ENCODE results near the gene GLT1D1.

Gene GLT1D1

GRCh38 chr12:128982933-128983332 is 129.7 kb downstream of the GLT1D1 start:
- TF ChIP-seq USF1 (IDR thresholded peaks at IDR 0.05) (no peak), ZBTB7A (IDR thresholded peaks at IDR 0.05; ENCODE audit: low read depth) (no peak), TAF1 (IDR thresholded peaks at IDR 0.05; ENCODE audit: low read depth) (no peak), YY1 (IDR thresholded peaks at IDR 0.05; ENCODE audit: low read depth) (no peak), CEBPB (IDR thresholded peaks at IDR 0.05) (no peak), NFIC (IDR thresholded peaks at IDR 0.05) (no peak), CREB1 (IDR thresholded peaks at IDR 0.05; ENCODE audit: low read depth) (no peak), REST (IDR thresholded peaks at IDR 0.05; ENCODE audit: low read depth) (no peak), EGR1 (IDR thresholded peaks at IDR 0.05) (no peak), TCF12 (IDR thresholded peaks at IDR 0.05; ENCODE audit: low read depth) (no peak), RAD21 (IDR thresholded peaks at IDR 0.05; ENCODE audit: low read depth) (no peak), FOXM1 (IDR thresholded peaks at IDR 0.05; ENCODE audit: borderline replicate concordance, low read depth) (no peak), TEAD4 (IDR thresholded peaks at IDR 0.05) (no peak), EP300 (IDR thresholded peaks at IDR 0.05; ENCODE audit: borderline replicate concordance) (no peak)
- TF ChIP-seq, protein P1, sequence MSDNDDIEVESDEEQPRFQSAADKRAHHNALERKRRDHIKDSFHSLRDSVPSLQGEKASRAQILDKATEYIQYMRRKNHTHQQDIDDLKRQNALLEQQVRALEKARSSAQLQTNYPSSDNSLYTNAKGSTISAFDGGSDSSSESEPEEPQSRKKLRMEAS (IDR thresholded peaks at IDR 0.05): no peak

DNA sequence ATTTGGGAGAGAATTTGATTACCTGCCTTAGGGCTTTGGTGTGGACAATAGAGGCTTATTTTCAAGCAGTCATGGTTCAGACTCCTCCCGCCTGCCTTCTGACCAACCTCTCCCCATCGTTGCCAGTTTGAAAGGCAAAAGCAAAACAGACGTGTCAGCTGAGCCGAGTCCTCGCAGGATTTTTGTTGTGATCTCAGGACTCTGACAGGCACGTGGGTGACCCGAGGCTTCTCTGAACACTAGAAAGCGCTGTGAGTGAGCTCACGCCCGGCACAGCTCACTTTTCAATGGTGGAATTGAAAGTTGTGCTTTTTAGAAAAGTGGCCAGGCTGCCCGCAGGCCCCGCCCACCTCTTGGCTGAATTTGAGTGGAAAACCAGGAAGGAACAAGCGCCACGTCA is 130.1 kb downstream of the GLT1D1 start:
- no peak for TF ChIP-seq CREB1 (IDR thresholded peaks at IDR 0.05; ENCODE audit: low read depth)
- TF ChIP-seq, protein P1 (IDR thresholded peaks at IDR 0.05): no peak
- TF ChIP-seq FOXM1 (IDR thresholded peaks at IDR 0.05; ENCODE audit: borderline replicate concordance, low read depth): no peak
- TF ChIP-seq RAD21 (IDR thresholded peaks at IDR 0.05; ENCODE audit: low read depth): no peak
- TF ChIP-seq CEBPB (IDR thresholded peaks at IDR 0.05): no peak
- no peak for TF ChIP-seq TAF1 (IDR thresholded peaks at IDR 0.05; ENCODE audit: low read depth)
- no peak for TF ChIP-seq EP300 (IDR thresholded peaks at IDR 0.05; ENCODE audit: borderline replicate concordance)
- TF ChIP-seq ZBTB7A (IDR thresholded peaks at IDR 0.05; ENCODE audit: low read depth): no peak
- no peak for TF ChIP-seq EGR1 (IDR thresholded peaks at IDR 0.05)
- no peak for TF ChIP-seq NFIC (IDR thresholded peaks at IDR 0.05)
- no peak for TF ChIP-seq YY1 (IDR thresholded peaks at IDR 0.05; ENCODE audit: low read depth)

DNA sequence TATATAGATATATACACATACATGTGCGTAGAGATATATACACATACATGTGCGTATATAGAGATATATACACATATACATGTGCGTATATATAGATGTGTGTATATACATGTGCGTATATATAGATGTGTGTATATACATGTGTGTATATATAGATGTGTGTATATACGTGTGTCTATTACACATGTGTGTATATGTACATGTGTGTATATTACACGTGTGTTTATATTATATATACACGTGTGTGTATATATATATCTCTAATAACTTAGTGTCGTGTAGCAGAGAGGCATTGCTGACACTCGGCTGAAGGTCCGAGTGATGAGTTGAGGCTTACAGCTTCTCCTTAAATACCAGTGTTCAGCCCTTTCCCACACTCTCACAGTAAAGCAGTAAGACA is 133.7 kb downstream of the GLT1D1 start:
- no peak for TF ChIP-seq FOXM1 (IDR thresholded peaks at IDR 0.05; ENCODE audit: borderline replicate concordance, low read depth)
- TF ChIP-seq YY1 (IDR thresholded peaks at IDR 0.05; ENCODE audit: low read depth): no peak
- TF ChIP-seq TAF1 (IDR thresholded peaks at IDR 0.05; ENCODE audit: low read depth): no peak
- no peak for TF ChIP-seq CREB1 (IDR thresholded peaks at IDR 0.05; ENCODE audit: low read depth)
- no peak for TF ChIP-seq REST (IDR thresholded peaks at IDR 0.05; ENCODE audit: low read depth)
- TF ChIP-seq NFIC (IDR thresholded peaks at IDR 0.05): no peak
- no peak for TF ChIP-seq CEBPB (IDR thresholded peaks at IDR 0.05)
- no peak for TF ChIP-seq EGR1 (IDR thresholded peaks at IDR 0.05)
- TF ChIP-seq ZBTB7A (IDR thresholded peaks at IDR 0.05; ENCODE audit: low read depth): no peak
- no peak for TF ChIP-seq TCF12 (IDR thresholded peaks at IDR 0.05; ENCODE audit: low read depth)

- TF ChIP-seq CEBPB (IDR thresholded peaks at IDR 0.05): no peak
- no peak for TF ChIP-seq ZBTB7A (IDR thresholded peaks at IDR 0.05; ENCODE audit: low read depth)
- no peak for TF ChIP-seq USF1 (IDR thresholded peaks at IDR 0.05)
- no peak for TF ChIP-seq NFIC (IDR thresholded peaks at IDR 0.05)
- no peak for TF ChIP-seq EGR1 (IDR thresholded peaks at IDR 0.05)
- no peak for TF ChIP-seq REST (IDR thresholded peaks at IDR 0.05; ENCODE audit: low read depth)
- no peak for TF ChIP-seq RAD21 (IDR thresholded peaks at IDR 0.05; ENCODE audit: low read depth)
- TF ChIP-seq CREB1 (IDR thresholded peaks at IDR 0.05; ENCODE audit: low read depth): no peak
- TF ChIP-seq TEAD4 (IDR thresholded peaks at IDR 0.05): no peak
- TF ChIP-seq, protein P1 (IDR thresholded peaks at IDR 0.05): no peak
- no peak for TF ChIP-seq YY1 (IDR thresholded peaks at IDR 0.05; ENCODE audit: low read depth)
- TF ChIP-seq TCF12 (IDR thresholded peaks at IDR 0.05; ENCODE audit: low read depth): no peak
- no peak for TF ChIP-seq FOXM1 (IDR thresholded peaks at IDR 0.05; ENCODE audit: borderline replicate concordance, low read depth)
- TF ChIP-seq EP300 (IDR thresholded peaks at IDR 0.05; ENCODE audit: borderline replicate concordance): no peak
- TF ChIP-seq TAF1 (IDR thresholded peaks at IDR 0.05; ENCODE audit: low read depth): no peak
These were observed 136.0 kb downstream of the GLT1D1 start for GRCh38 chr12:128989287-128989686.
